Measurements from ENCODE around the gene ACOT8. TPM values are rescaled to one million over a fixed set of nuclear protein-coding genes. Genes with fewer than 3 reads are reported as not detected.

ACOT8 gene
- total and polyA plus RNA-seq, 2 donors (not counting 1 experiment from before 2014, with no cell fraction given), result 32.4 to 64.7 TPM

DNA sequence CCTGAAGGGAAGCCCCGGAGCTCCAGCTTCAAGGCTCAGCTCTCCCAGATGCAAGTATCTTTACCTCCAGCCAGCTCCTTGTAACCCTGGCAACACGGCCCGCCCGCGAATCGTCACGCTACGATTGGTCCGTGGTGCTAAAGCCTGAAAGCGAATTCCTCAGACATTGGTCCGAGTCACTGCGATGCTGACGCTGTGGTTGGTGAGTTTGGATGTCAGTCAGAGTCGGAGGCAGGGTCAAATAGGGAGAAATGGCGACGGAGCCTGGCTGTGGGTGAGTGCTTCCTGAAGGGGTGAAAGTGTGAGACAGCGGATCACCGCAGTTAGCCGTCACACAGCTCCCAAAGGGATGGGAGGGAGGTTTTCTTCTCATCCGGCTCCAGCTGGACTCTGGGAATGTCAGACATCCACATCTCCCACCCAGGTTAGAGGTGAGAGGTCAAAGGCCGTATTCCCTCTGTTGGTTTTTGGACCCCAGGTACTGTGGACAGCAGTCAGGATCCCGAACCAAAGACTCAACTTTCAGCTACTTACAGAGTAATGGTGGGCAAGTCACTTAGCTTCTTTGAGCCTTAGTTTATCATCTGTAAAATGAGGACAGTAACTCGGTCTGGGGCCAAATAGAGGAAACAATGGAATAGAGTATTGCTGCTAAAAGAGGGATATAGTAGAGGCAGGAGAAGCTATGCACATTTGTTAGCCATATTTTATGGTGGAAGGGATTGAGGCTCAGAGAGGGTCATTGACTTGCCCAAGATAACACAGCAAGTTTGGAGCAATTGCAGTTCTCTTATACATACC is 24.0 kb upstream of the ACOT8 start, which contains the start of gene ZSWIM1:
ZSWIM1 (plus strand) TSS at position 240 of the 801 bp plus-strand sequence. CDS start 1,366 bp downstream, outside the sequence.
- Mint-ChIP-seq H3K27ac (peak within 1 kb of the TSS; percentile 90), H3K27me3 (no peaks in the 10 kb centered on the region), H3K4me1 (peaks cover 33% of the 10 kb centered on the region), H3K4me3 (peak within 1 kb of the TSS; percentile 91), H3K9me3 (ENCODE audit: insufficient read depth) (no peaks in the 10 kb centered on the region)
- H3K9ac ChIP-seq (ENCODE audit: low read length), result peak within 1 kb of the TSS; percentile 88
- intact Hi-C loops (cut with micrococcal nuclease), result loop anchor here (1.0 to 2.0 kb wide), 5 partner anchors 10 to 68 kb away; partner anchors contain the start of genes ACOT8, CTSA, NEURL2 and UBE2C
- ChIA-PET CTCF (interaction anchor here (0.8 to 2.5 kb wide), 7 partner anchors 9 to 89 kb away, joined by 3 to 11 read pairs (median 3); partner anchors contain the start of gene NEURL2), POLR2A (interaction anchor here (1.1 to 3.6 kb wide), 3 partner anchors 9 to 53 kb away, joined by 3 to 20 read pairs (median 19); partner anchors contain the start of genes CTSA, NEURL2 and PCIF1)
- ATAC-seq (ENCODE audit: low read depth), result peak; percentile 99
- peak within 1 kb of the TSS; percentile 80 for H2AFZ ChIP-seq (ENCODE audit: insufficient read depth, low read depth, low read length, poor library complexity, severe bottlenecking)
- no peaks in the 10 kb centered on the region for H3K27me3 ChIP-seq (replicated peaks in 1 of 4; ENCODE audit: control extremely low read depth in 1 of 4, control insufficient read depth in 3 of 4, insufficient read depth in 4 of 4, low read length in 3 of 4)
- peak within 1 kb of the TSS; percentile 79 for H3K4me2 ChIP-seq (replicated peaks; ENCODE audit: low read depth, low read length, poor library complexity, severe bottlenecking)
- peaks cover 2 to 47% of the 10 kb centered on the region in 2 experiments for H3K36me3 ChIP-seq (replicated peaks in 1 of 2; ENCODE audit: control extremely low read depth in 1 of 2, control insufficient read depth in 1 of 2, extremely low read depth in 1 of 2, insufficient read depth in 2 of 2, low read length in 1 of 2)
- 1% methylated on average over 19 of the region's 23 CpGs for WGBS (ENCODE audit: insufficient coverage)
- H3K4me3 ChIP-seq (ENCODE audit: control extremely low read depth in 1 of 5, extremely low read depth in 1 of 5, insufficient read depth in 1 of 5, low read depth in 2 of 5, low read length in 4 of 5), result peak within 1 kb of the TSS; percentile 76 to 96 (median 86)
- DNase-seq, result peak; percentile 99
- no peak for TF ChIP-seq EZH2 (IDR thresholded peaks at IDR 0.05; ENCODE audit: borderline replicate concordance, insufficient read depth, low read depth, low read length, poor library complexity, severe bottlenecking)
- TF ChIP-seq, protein P1, sequence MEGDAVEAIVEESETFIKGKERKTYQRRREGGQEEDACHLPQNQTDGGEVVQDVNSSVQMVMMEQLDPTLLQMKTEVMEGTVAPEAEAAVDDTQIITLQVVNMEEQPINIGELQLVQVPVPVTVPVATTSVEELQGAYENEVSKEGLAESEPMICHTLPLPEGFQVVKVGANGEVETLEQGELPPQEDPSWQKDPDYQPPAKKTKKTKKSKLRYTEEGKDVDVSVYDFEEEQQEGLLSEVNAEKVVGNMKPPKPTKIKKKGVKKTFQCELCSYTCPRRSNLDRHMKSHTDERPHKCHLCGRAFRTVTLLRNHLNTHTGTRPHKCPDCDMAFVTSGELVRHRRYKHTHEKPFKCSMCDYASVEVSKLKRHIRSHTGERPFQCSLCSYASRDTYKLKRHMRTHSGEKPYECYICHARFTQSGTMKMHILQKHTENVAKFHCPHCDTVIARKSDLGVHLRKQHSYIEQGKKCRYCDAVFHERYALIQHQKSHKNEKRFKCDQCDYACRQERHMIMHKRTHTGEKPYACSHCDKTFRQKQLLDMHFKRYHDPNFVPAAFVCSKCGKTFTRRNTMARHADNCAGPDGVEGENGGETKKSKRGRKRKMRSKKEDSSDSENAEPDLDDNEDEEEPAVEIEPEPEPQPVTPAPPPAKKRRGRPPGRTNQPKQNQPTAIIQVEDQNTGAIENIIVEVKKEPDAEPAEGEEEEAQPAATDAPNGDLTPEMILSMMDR (IDR thresholded peaks at IDR 0.05), result no peak
- H3K9me3 ChIP-seq (ENCODE audit: control extremely low read depth in 1 of 3, control insufficient read depth in 2 of 3, insufficient read depth in 1 of 3, low read length in 2 of 3), result no peaks in the 10 kb centered on the region
- H3K4me1 ChIP-seq (ENCODE audit: control insufficient read depth in 2 of 2, insufficient read depth in 2 of 2, low read length in 2 of 2), result peaks cover 3 to 19% of the 10 kb centered on the region in 2 donors
- peaks cover 36% of the 10 kb centered on the region for H3K79me2 ChIP-seq (ENCODE audit: control insufficient read depth, insufficient read depth, low read length)
- H4K20me1 ChIP-seq (ENCODE audit: control insufficient read depth, insufficient read depth, low read length, poor library complexity, severe bottlenecking), result no peaks in the 10 kb centered on the region
- H3K27ac ChIP-seq (ENCODE audit: low read length in 2 of 2), result peak within 1 kb of the TSS; percentile 82 to 89

All from B cell (primary cell).